D721Med (cell line): ENCODE data around the gene JPH2.

Experiments
- DNase-seq: peaks from one replicate; pipeline ENCODE4 v3.0.0; 2011; ENCODE audit warnings: low spot score; ENCODE audit not compliant: insufficient read length
- FAIRE-seq: peaks from 2 replicates; lab custom pipeline; 2011; peaks lifted over from hg19 to GRCh38; lab: Jason Lieb, UNC
- TF ChIP-seq, protein P1 (sequence below): IDR thresholded peaks from 2 replicates; pipeline ENCODE4 v1.5.1; 2012; ENCODE audit warnings: mild to moderate bottlenecking, control low read depth; ENCODE audit not compliant: insufficient read depth; ENCODE audit errors: missing control alignments

Gene JPH2

DNA sequence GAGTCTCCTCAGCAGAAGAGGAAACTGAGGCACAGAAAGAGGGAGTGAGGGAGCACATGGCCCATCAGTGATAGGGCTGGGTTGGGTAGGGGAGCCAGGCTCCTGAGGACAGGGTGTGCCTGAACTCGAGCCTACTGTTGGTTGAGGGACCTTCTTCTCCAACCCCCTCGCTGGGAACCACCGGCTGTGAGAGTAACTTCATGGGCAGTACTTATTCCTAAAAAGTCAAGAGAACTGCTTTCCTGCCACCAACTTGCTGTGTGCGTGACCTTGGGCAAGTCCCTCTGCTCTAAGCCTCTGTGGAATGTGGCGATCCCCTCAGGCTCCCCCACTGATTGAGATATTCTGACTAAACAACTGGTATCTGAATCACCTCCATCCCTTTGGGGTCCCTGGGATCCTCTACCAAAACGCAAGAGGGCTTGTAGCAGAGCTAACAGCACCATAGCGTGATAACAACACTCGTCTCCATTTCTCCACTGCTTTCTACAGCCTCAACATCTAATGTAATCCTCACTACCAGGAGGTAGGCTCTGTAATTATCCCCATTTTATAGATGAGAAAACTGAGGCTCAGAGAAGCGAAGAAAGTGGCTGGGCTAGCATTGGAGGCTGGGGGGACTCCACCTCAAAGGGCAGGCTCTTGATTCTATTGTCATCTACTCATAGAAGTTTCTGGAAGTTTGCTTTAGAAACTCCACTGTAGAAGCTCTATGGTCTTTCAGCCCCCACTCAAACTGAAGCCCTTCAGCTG, 76.0 kb downstream of the JPH2 start:
- TF ChIP-seq, protein P1, sequence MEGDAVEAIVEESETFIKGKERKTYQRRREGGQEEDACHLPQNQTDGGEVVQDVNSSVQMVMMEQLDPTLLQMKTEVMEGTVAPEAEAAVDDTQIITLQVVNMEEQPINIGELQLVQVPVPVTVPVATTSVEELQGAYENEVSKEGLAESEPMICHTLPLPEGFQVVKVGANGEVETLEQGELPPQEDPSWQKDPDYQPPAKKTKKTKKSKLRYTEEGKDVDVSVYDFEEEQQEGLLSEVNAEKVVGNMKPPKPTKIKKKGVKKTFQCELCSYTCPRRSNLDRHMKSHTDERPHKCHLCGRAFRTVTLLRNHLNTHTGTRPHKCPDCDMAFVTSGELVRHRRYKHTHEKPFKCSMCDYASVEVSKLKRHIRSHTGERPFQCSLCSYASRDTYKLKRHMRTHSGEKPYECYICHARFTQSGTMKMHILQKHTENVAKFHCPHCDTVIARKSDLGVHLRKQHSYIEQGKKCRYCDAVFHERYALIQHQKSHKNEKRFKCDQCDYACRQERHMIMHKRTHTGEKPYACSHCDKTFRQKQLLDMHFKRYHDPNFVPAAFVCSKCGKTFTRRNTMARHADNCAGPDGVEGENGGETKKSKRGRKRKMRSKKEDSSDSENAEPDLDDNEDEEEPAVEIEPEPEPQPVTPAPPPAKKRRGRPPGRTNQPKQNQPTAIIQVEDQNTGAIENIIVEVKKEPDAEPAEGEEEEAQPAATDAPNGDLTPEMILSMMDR, result no peak
- no peak for FAIRE-seq
- DNase-seq, result no peak

DNA sequence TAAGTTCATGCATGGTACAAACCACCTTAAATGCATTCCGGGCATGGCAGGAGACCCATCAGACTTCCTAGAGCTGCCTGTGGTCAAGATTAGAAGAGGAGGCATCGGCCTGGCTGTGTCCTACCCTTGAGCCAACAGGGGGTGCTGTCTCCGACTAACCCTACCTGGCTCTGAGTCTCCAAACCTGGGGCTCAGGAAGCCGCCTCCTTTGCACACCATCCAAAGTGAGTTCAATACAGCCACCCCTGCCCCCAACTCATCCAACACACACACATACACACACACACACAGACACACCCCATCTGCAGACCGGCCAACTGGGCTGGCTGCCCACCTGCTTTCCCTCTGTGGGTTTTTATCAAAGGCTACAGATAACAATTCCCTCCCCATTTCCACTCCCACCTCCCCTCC, 77.0 kb downstream of the JPH2 start:
- DNase-seq (no peak), FAIRE-seq (no peak)
- TF ChIP-seq, protein P1, result no peak

DNA sequence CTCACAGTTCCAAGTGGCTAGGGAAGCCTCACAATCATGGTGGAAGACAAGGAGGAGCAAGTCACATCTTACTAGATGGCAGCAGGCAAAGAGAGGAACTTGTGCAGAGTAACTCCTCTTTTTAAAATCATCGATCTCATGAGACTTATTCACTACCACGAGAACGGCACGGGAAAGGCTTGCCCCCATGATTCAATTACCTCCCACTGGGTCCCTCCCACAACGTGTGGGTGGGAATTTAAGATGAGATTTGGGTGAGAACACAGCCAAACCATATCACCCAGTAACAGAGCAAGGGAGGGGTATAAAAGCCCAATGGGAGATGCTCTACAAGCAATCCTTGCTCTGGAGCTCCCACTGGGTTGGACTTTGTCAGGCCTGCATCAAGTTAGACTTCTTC, 80.4 kb downstream of the JPH2 start:
- no peak for FAIRE-seq
- no peak for DNase-seq

DNA sequence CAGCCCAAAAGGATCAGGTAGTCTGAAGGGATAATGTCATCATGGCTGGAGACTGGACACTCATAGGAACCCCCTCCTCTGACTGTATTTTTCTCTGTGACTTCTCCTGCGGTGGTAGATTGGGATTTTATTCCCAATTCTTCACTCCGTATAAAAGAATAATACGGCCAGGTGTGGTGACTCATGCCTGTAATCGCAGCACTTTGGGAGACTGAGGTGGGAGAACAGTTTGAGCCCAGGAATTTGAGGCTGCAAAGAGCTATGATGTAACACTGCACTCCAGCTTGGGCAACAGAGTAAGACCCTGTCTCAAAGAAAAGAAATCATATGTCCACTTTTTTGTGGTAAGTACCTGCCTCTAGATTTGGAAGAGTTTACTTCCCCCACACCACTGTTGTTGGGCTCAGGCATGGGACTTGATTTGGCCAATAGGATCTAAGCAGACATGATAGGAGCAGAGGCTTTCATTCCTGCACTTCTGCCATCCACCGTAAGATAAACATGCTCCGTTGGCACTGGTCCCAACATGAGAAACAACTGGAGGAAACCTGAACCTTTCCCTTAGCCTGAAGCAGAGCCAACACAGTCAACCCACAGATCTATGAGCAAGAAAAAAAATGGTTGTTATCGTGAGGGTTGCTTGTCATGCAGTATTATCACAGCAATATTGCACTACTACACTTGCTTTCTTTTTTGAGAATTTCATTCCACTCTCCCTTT, 82.0 kb downstream of the JPH2 start:
- TF ChIP-seq, protein P1, result no peak
- no peak for DNase-seq
- FAIRE-seq, result no peak

More for the DNA sequence above, 80.4 kb downstream of the JPH2 start:
- TF ChIP-seq, protein P1, result no peak

DNA sequence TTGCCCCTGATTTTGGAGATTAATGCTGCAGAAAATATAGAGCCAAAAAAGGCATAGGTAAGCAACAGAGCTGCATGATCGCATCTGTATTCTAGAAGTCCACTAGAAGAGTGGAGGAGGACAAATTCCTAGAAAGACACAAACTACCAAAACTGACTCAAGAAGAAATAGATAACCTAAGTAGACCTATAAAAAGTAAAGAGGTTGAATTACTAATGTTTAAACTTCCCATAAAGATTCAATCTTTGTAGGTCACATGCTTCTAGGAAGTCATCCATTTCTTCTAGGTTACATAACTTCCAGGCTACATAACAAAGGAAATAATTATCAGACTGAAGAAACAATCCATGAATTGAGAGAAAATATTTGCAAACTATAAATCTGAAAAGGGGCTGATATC, 84.4 kb downstream of the JPH2 start:
- TF ChIP-seq, protein P1, result no peak
- FAIRE-seq, result no peak
- DNase-seq, result no peak

DNA sequence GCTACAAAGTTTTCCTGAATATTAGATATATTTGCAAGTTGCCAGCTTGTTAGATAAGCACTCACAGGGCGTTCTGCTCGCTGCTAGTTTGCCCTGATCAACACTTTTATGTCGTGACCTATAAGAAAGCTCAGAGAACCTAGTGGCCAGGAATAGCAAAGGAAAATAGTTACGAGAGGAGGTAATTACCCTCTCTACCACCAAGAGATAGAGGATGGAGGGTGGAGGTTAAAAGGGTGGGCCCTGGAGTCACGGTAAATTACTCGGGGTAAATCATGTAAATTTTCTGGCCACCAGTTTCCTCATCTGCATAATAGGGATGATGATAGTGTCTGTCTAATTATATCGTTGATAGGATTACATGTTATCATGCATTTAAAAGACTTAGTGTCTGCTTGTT, 87.2 kb downstream of the JPH2 start:
- DNase-seq (no peak), FAIRE-seq (no peak)
- TF ChIP-seq, protein P1, result no peak

DNA sequence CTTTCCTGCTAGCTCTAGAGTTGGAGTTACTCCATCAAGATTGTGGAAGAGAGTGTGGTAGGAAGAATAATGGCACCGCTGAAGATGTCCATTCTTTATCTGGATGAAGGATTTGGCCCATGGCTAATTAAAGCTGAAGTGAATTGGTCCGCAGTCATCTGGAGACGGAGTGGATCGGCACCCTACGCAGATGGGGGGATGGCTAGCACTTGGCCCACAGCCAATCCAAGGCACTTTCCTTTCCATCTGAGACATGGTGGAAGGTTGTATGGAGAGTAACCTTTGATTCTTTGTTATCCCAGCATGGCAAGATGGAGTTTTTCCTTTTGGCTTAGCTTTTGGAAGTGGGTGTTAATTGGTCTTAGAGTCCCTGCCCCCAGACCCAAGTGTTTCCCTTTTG, 88.3 kb downstream of the JPH2 start:
- no peak for FAIRE-seq
- DNase-seq, result no peak
- TF ChIP-seq, protein P1, result no peak
